AG04450 (cell line): ENCODE data around the gene SPATA22. TPM values are rescaled to one million over a fixed set of nuclear protein-coding genes. Genes with fewer than 3 reads are reported as not detected.
"Not testable (repeated sequence)": the region's sequence is repeated elsewhere in the genome, so short reads cannot be mapped to it uniquely, and the experiment has no call there.

Experiments
- CTCF ChIA-PET: fragments of 300-600, 350-600 bp; formaldehyde crosslinking; extraction: SDS; loops from one replicate; lab custom pipeline; 2022; ENCODE audit warnings: antibody characterized with exemption, inconsistent platforms; lab: Charles Lee
- POLR2A ChIA-PET: fragments of 350-600 bp; formaldehyde crosslinking; extraction: SDS; loops from one replicate; lab custom pipeline; 2021; ENCODE audit warnings: antibody characterized with exemption, inconsistent platforms; lab: Yijun Ruan, JAX
- DNase-seq: peaks from one replicate; pipeline ENCODE4 v3.0.0-alpha.2; 2011; ENCODE audit warnings: low read depth, low spot score
- H3K27ac ChIP-seq: one replicate; pipeline ENCODE4 v1.5.1; 2012; ENCODE audit warnings: low read depth, low read length, control low read depth
- H3K27me3 ChIP-seq: one replicate; pipeline ENCODE4 v1.6.0; 2012; ENCODE audit warnings: low read length; ENCODE audit not compliant: control insufficient read depth, insufficient read depth
- H3K4me3 ChIP-seq: 2 replicates; pipeline ENCODE4 v1.5.1; 2011; ENCODE audit warnings: mild to moderate bottlenecking, low read depth, low read length, control low read depth
- H3K9me3 ChIP-seq: 2 replicates; pipeline ENCODE4 v1.5.1; 2012; ENCODE audit warnings: low read length; ENCODE audit not compliant: control insufficient read depth, insufficient read depth
- polyA plus RNA-seq: library from polyadenylated mRNA; depleted of rRNA; stranded (reverse); fragments of >200 nt; gene quantifications from 2 replicates; pipeline ENCODE4 v1.2.3, GENCODE V29; 2011; rRNA removed
- TF ChIP-seq, protein P1 (sequence below): IDR thresholded peaks from 2 replicates; pipeline ENCODE4 v1.5.1; 2011; ENCODE audit warnings: low read depth, low read length, control low read depth, inconsistent platforms

The SPATA22 gene
- polyA plus RNA-seq, 1 experiment = not detected

GRCh38 chr17:3400055-3400454 is 71.6 kb downstream of the SPATA22 start:
- POLR2A ChIA-PET = no interaction called here
- Histone ChIP-seq H3K27ac (no peak overlapping the region), H3K4me3 (no peak overlapping the region), H3K27me3 (no peaks in the 10 kb centered on the region), H3K9me3 (peaks cover 4% of the 10 kb centered on the region)
- CTCF ChIA-PET = no interaction called here
- no peak for DNase-seq
- TF ChIP-seq, protein P1, sequence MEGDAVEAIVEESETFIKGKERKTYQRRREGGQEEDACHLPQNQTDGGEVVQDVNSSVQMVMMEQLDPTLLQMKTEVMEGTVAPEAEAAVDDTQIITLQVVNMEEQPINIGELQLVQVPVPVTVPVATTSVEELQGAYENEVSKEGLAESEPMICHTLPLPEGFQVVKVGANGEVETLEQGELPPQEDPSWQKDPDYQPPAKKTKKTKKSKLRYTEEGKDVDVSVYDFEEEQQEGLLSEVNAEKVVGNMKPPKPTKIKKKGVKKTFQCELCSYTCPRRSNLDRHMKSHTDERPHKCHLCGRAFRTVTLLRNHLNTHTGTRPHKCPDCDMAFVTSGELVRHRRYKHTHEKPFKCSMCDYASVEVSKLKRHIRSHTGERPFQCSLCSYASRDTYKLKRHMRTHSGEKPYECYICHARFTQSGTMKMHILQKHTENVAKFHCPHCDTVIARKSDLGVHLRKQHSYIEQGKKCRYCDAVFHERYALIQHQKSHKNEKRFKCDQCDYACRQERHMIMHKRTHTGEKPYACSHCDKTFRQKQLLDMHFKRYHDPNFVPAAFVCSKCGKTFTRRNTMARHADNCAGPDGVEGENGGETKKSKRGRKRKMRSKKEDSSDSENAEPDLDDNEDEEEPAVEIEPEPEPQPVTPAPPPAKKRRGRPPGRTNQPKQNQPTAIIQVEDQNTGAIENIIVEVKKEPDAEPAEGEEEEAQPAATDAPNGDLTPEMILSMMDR = no peak

GRCh38 chr17:3398310-3398709 is 73.3 kb downstream of the SPATA22 start, which contains the start of gene OR1E1:
Gene OR1E1 (minus strand): TSS chr17:3398410. CDS start chr17:3398410, 0 bp downstream.
- DNase-seq = no peak
- Histone ChIP-seq H3K4me3 (no peak within 1 kb of the TSS), H3K27me3 (no peaks in the 10 kb centered on the region), H3K27ac (no peak within 1 kb of the TSS), H3K9me3 (peaks cover 7% of the 10 kb centered on the region)
- ChIA-PET CTCF (no interaction called here), POLR2A (no interaction called here)
- TF ChIP-seq, protein P1 = no peak

- H3K4me3 ChIP-seq, POLR2A ChIA-PET, H3K27ac ChIP-seq, DNase-seq, H3K9me3 ChIP-seq, CTCF ChIA-PET, H3K27me3 ChIP-seq: not testable (repeated sequence)
Observed at GRCh38 chr17:3397801-3398200, 73.8 kb downstream of the SPATA22 start.

Other genes with a start within 250 kb of the SPATA22 start
- gene OR3A1, start 173.5 kb downstream of the SPATA22 start, polyA plus RNA-seq = not detected in 2 replicates
- gene OR3A2, start 85.5 kb downstream of the SPATA22 start, polyA plus RNA-seq = not detected in 2 replicates
- gene OR1E1, start 73.4 kb downstream of the SPATA22 start, polyA plus RNA-seq = not detected in 2 replicates
- gene OR3A3, start 60.4 kb downstream of the SPATA22 start, polyA plus RNA-seq = not detected in 2 replicates
- gene OR1E2, start 38.0 kb downstream of the SPATA22 start, polyA plus RNA-seq = not detected in 2 replicates
- 0.17 and 0.27 TPM in 2 replicates for gene ASPA, start 4.2 kb upstream of the SPATA22 start, polyA plus RNA-seq
- 0.24 and 0.46 TPM in 2 replicates for gene TRPV3, start 86.0 kb upstream of the SPATA22 start, polyA plus RNA-seq
- gene TRPV1, start 137.6 kb upstream of the SPATA22 start, polyA plus RNA-seq = 1.1 and 1.2 TPM in 2 replicates
- 8.7 and 10.9 TPM in 2 replicates for gene SHPK, start 164.4 kb upstream of the SPATA22 start, polyA plus RNA-seq
- gene CTNS, start 164.9 kb upstream of the SPATA22 start, polyA plus RNA-seq = 4.2 and 5.7 TPM in 2 replicates
- gene TAX1BP3, start 196.8 kb upstream of the SPATA22 start, polyA plus RNA-seq = 163 and 178 TPM in 2 replicates
- gene EMC6, start 197.0 kb upstream of the SPATA22 start, polyA plus RNA-seq = 23.4 and 28.9 TPM in 2 replicates
- gene P2RX5, start 224.3 kb upstream of the SPATA22 start, polyA plus RNA-seq = 4.5 and 6.4 TPM in 2 replicates